WERI-Rb-1 (cell line): ENCODE data around the gene PHTF2.

Experiments used
- DNase-seq: peaks from one replicate; pipeline ENCODE4 v3.0.0-alpha.2; 2020
- H3K27ac ChIP-seq: fragments of 250-450 bp; sonication (Bioruptor Pico); 2 replicates; pipeline ENCODE4 v1.5.1; 2020; ENCODE audit warnings: mild to moderate bottlenecking, moderate library complexity
- H3K27me3 ChIP-seq: fragments of 250-450 bp; sonication (Bioruptor Pico); 2 replicates; pipeline ENCODE4 v1.5.1; 2021; ENCODE audit warnings: mild to moderate bottlenecking, low read depth, moderate library complexity; ENCODE audit not compliant: insufficient read depth, severe bottlenecking
- H3K36me3 ChIP-seq: fragments of 250-450 bp; sonication (Bioruptor Pico); 2 replicates; pipeline ENCODE4 v1.5.1; 2020; ENCODE audit warnings: mild to moderate bottlenecking, moderate library complexity
- H3K4me3 ChIP-seq: 2 replicates; pipeline ENCODE4 v1.5.1; 2011; ENCODE audit warnings: low read depth, mild to moderate bottlenecking, control low read depth, low read length
- H3K9me3 ChIP-seq: fragments of 250-450 bp; sonication (Bioruptor Pico); 2 replicates; pipeline ENCODE4 v1.5.1; 2021; ENCODE audit warnings: mild to moderate bottlenecking, moderate library complexity; ENCODE audit not compliant: severe bottlenecking
- CTCF ChIP-seq: IDR thresholded peaks from 2 replicates; pipeline ENCODE4 v1.5.1; 2011; ENCODE audit warnings: low read depth, mild to moderate bottlenecking, control low read depth, inconsistent platforms, low read length

The PHTF2 gene

GRCh38 chr7:77796960-77797359, 1.6 kb upstream of the PHTF2 start:
- Histone ChIP-seq H3K9me3 (no peaks in the 10 kb centered on the region), H3K36me3 (peaks cover 19% of the 10 kb centered on the region), H3K4me3 (peak overlapping the region; percentile 77; the same call in 1 of the 2 replicates), H3K27ac (no peak overlapping the region), H3K27me3 (no peaks in the 10 kb centered on the region)
- DNase-seq = no peak
- no peak for TF ChIP-seq CTCF

- Histone ChIP-seq H3K27ac (peak overlapping the region; percentile 84), H3K9me3 (no peaks in the 10 kb centered on the region), H3K36me3 (peaks cover 19% of the 10 kb centered on the region), H3K27me3 (no peaks in the 10 kb centered on the region), H3K4me3 (peak overlapping the region; percentile 77)
- TF ChIP-seq CTCF = no peak
- DNase-seq = no peak
Measured at GRCh38 chr7:77797734-77798393, 709 bp upstream of the PHTF2 start.

- Histone ChIP-seq H3K27me3 (no peaks in the 10 kb centered on the region), H3K9me3 (no peaks in the 10 kb centered on the region), H3K4me3 (peak overlapping the region; percentile 77), H3K36me3 (peaks cover 11% of the 10 kb centered on the region), H3K27ac (peak overlapping the region; percentile 93)
- TF ChIP-seq CTCF = no peak
- peak; percentile 56 for DNase-seq
Measured at GRCh38 chr7:77799078-77799964, 748 bp downstream of the PHTF2 start.

GRCh38 chr7:77800158-77800557, 1.6 kb downstream of the PHTF2 start:
- DNase-seq = no peak
- Histone ChIP-seq H3K9me3 (no peaks in the 10 kb centered on the region), H3K36me3 (peaks cover 8% of the 10 kb centered on the region), H3K27me3 (no peaks in the 10 kb centered on the region), H3K4me3 (peak overlapping the region; percentile 77), H3K27ac (peak overlapping the region; percentile 93; the same call in 1 of the 2 replicates)
- TF ChIP-seq CTCF = no peak

- no peak for DNase-seq
- H3K27ac ChIP-seq = no peak overlapping the region
- no peak overlapping the region for H3K4me3 ChIP-seq
Measured at GRCh38 chr7:77800730-77801129, 2.2 kb downstream of the PHTF2 start.

More at GRCh38 chr7:77800730-77801129, 2.2 kb downstream of the PHTF2 start:
- no peak for TF ChIP-seq CTCF
- Histone ChIP-seq H3K36me3 (peaks cover 8% of the 10 kb centered on the region), H3K27me3 (no peaks in the 10 kb centered on the region), H3K9me3 (no peaks in the 10 kb centered on the region)
